NK-92 treated with Interleukin-12 subunit alpha and Interleukin-12 subunit beta, amount 100 ng/mL, for 24 hours (cell line): Measurements from ENCODE around the gene ABCC3.

ENCODE experiments used
- DNase-seq: peaks from one replicate; lab custom pipeline; 2025; lab: John Stamatoyannopoulos, UW

The ABCC3 gene

DNA sequence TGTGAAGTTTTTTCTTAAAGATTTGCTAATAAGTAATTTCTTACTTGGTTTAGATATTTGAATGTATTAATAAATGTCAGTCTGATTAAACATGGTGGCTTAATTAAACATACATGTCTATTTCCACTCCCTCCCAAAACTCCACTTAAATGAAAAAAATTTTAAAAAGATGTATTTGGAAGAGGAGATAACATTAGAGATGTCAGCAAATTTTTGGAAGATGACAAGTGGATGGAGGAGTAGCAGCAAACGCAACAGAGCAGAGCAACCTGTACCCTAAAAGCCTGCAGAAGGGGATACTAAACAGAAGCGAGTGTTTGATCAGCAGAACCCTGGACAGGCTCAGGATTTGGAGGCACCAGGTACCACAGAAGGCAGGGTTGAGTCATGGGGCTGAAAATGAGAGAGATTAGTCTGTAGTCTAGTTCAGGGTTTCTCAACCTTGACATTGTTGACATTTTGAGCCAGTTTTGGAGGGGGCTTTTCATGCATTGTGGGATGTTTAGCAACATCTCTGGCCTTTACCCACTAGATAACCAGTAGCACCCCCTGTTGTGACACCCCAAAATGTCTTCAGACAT, 102.5 kb downstream of the ABCC3 start:
- DNase-seq, result no peak

DNA sequence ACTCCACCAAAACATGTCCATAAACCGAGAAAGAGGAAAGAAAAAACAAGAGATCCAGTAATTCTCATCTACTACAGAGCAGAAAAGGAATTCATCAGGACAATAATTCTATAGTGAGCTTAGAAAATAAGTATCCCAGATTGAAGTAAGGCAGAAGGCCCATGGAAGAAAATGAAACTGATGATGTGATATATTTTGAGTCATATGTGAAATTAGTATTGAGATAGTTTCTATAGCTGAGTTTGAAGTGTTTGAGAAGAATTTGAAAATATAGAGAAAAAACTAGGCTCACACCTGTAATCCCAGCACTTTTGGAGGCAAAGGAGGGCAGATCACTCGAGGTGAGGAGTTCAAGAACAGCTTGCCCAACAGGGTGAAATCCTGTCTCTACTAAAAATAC, 104.4 kb downstream of the ABCC3 start:
- DNase-seq, result no peak
